DOHH2 (cell line): ENCODE results near the gene CAMK1G.
A peak's percentile ranks its signal among the peaks of the same experiment; 100 is the strongest.

Source experiments
- H3F3A ChIP-seq: fragments of 200-600 bp; sonication (generic), shearing (Covaris generic); 2 replicates; pipeline ENCODE4 v1.6.0; 2016; ENCODE audit warnings: antibody characterized with exemption, mild to moderate bottlenecking; ENCODE audit not compliant: control insufficient read depth, insufficient read depth
- H3K27ac ChIP-seq: fragments of 200-600 bp; sonication (generic); 2 replicates; pipeline ENCODE4 v1.5.1; 2014; ENCODE audit warnings: low read depth, mild to moderate bottlenecking, low read length, moderate library complexity
- H3K27me3 ChIP-seq: fragments of 200-600 bp; sonication (generic); 2 replicates; pipeline ENCODE4 v1.6.1; 2014; ENCODE audit warnings: mild to moderate bottlenecking, low read length, mixed read lengths; ENCODE audit not compliant: control insufficient read depth
- H3K36me3 ChIP-seq: fragments of 200-600 bp; sonication (generic); 2 replicates; pipeline ENCODE4 v1.6.1; 2014; ENCODE audit warnings: mild to moderate bottlenecking, low read length, moderate library complexity, mixed read lengths; ENCODE audit not compliant: control insufficient read depth
- H3K4me1 ChIP-seq: fragments of 200-600 bp; sonication (generic); 2 replicates; pipeline ENCODE4 v1.6.1; 2014; ENCODE audit warnings: mild to moderate bottlenecking, low read length, mixed read lengths; ENCODE audit not compliant: control insufficient read depth
- H3K4me2 ChIP-seq: fragments of 200-600 bp; sonication (generic); 2 replicates; pipeline ENCODE4 v1.6.0; 2014; ENCODE audit warnings: mild to moderate bottlenecking, low read length, moderate library complexity
- H3K4me3 ChIP-seq: fragments of 200-600 bp; sonication (generic); 2 replicates; pipeline ENCODE4 v1.5.1; 2014; ENCODE audit warnings: mild to moderate bottlenecking, low read length, mixed read lengths
- H3K79me2 ChIP-seq: fragments of 200-600 bp; sonication (generic); 2 replicates; pipeline ENCODE4 v1.6.1; 2014; ENCODE audit warnings: mild to moderate bottlenecking, low read length, mixed read lengths; ENCODE audit not compliant: control insufficient read depth
- H3K9me2 ChIP-seq: fragments of 200-600 bp; sonication (generic); replicated peaks from 2 replicates; pipeline ENCODE4 v1.6.1; 2014; ENCODE audit warnings: mild to moderate bottlenecking, low read length, mixed read lengths; ENCODE audit not compliant: control insufficient read depth
- H3K9me3 ChIP-seq: fragments of 200-600 bp; sonication (generic); 2 replicates; pipeline ENCODE4 v1.6.1; 2014; ENCODE audit warnings: antibody characterized with exemption, low read length, mixed read lengths; ENCODE audit not compliant: control insufficient read depth, insufficient read depth
- H4K20me1 ChIP-seq: fragments of 200-600 bp; sonication (generic); 2 replicates; pipeline ENCODE4 v1.6.0; 2014; ENCODE audit warnings: low read depth, mild to moderate bottlenecking, antibody characterized with exemption, low read length, moderate library complexity; ENCODE audit not compliant: control insufficient read depth, insufficient read depth
- EZH2phosphoT487 ChIP-seq: fragments of 200-600 bp; sonication (generic); IDR thresholded peaks from 2 replicates; pipeline ENCODE4 v1.6.1; 2017; ENCODE audit warnings: borderline replicate concordance, mild to moderate bottlenecking, antibody characterized with exemption, low read length, moderate library complexity, mixed read lengths
- TF ChIP-seq, protein P1 (sequence below): fragments of 200-600 bp; sonication (generic); IDR thresholded peaks from one replicate; pipeline ENCODE4 v1.5.1; 2014; ENCODE audit warnings: antibody characterized with exemption, mild to moderate bottlenecking, low read depth, low read length; ENCODE audit not compliant: poor library complexity, severe bottlenecking

Gene CAMK1G

DNA sequence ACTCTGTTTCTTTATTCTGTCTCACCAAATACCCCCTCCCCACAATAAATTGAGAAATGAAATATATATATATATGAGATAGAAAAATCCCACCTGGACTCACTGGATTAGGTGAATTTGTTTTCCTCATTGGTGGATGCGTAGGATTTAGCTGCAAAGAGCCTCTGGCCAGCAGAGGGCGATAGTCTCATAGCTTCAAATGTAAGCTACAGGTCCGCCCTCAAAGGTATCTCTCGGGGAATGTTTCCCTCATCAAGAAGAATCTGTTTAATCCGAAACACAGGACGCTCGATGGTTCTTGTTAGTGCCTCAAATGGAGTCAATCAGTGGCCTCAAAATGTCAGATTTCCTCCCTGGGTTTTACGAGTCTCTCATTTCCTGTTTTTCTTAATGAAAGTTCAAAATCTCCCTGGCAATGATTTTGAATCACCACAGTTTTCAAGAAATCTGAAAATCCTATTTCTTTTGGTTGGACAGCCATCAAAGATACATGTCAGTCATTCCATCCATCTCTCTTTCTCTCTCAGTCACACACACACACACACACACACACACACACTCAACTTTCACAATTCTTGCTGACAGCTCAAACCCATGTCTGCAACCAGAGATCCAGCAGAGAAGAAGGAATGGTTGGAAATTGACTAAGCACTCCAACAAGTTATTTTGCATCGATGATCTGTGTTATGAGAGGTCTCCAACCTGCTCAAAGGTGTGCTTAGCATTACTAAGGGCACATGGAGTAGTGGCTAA is 13.9 kb upstream of the CAMK1G start:
- Histone ChIP-seq H3K4me2 (no peak overlapping the region), H3K36me3 (no peaks in the 10 kb centered on the region), H4K20me1 (no peaks in the 10 kb centered on the region), H3K9me3 (no peaks in the 10 kb centered on the region), H3K4me1 (no peaks in the 10 kb centered on the region), H3F3A (no peaks in the 10 kb centered on the region), H3K79me2 (no peaks in the 10 kb centered on the region), H3K4me3 (no peak overlapping the region), H3K27ac (no peak overlapping the region), H3K27me3 (peaks cover 8% of the 10 kb centered on the region), H3K9me2 (no peaks in the 10 kb centered on the region)
- TF ChIP-seq EZH2phosphoT487, result no peak
- TF ChIP-seq, protein P1, sequence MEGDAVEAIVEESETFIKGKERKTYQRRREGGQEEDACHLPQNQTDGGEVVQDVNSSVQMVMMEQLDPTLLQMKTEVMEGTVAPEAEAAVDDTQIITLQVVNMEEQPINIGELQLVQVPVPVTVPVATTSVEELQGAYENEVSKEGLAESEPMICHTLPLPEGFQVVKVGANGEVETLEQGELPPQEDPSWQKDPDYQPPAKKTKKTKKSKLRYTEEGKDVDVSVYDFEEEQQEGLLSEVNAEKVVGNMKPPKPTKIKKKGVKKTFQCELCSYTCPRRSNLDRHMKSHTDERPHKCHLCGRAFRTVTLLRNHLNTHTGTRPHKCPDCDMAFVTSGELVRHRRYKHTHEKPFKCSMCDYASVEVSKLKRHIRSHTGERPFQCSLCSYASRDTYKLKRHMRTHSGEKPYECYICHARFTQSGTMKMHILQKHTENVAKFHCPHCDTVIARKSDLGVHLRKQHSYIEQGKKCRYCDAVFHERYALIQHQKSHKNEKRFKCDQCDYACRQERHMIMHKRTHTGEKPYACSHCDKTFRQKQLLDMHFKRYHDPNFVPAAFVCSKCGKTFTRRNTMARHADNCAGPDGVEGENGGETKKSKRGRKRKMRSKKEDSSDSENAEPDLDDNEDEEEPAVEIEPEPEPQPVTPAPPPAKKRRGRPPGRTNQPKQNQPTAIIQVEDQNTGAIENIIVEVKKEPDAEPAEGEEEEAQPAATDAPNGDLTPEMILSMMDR, result peak; percentile 68

DNA sequence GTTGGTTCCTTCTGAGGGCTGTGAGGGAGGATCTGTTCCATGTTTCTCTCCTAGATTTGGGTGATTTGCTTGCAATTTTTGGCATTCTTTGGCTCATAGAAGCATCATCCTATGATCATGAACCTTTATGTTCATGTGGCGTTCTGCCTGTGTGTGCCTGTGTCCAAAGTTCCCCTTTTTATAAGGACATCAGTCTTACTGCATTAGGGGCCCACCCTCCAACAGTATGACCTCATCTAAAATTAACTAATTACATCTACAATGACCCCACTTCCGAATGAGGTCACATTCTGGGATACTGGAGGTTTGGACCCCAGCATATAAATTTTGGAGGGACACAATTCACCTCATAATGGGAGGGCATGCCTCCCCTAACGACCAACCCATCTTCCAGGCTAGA is 12.8 kb upstream of the CAMK1G start:
- Histone ChIP-seq H3K9me3 (no peaks in the 10 kb centered on the region), H3K4me1 (no peaks in the 10 kb centered on the region), H3K27me3 (peaks cover 8% of the 10 kb centered on the region), H3K36me3 (no peaks in the 10 kb centered on the region), H3K9me2 (no peaks in the 10 kb centered on the region), H3K79me2 (no peaks in the 10 kb centered on the region), H3K27ac (no peak overlapping the region), H3K4me2 (no peak overlapping the region), H4K20me1 (no peaks in the 10 kb centered on the region), H3K4me3 (no peak overlapping the region), H3F3A (no peaks in the 10 kb centered on the region)
- TF ChIP-seq, protein P1, result no peak
- no peak for TF ChIP-seq EZH2phosphoT487

- no peak for TF ChIP-seq EZH2phosphoT487
- TF ChIP-seq, protein P1, result peak; percentile 88
Measured at GRCh38 chr1:209576392-209577197, 6.9 kb upstream of the CAMK1G start.

More at GRCh38 chr1:209576392-209577197, 6.9 kb upstream of the CAMK1G start:
- H3K4me1 ChIP-seq, result no peaks in the 10 kb centered on the region
- no peaks in the 10 kb centered on the region for H3K36me3 ChIP-seq
- H3F3A ChIP-seq, result no peaks in the 10 kb centered on the region
- no peaks in the 10 kb centered on the region for H3K9me2 ChIP-seq
- no peaks in the 10 kb centered on the region; the same call in none of the 2 replicates for H3K27me3 ChIP-seq
- H3K4me2 ChIP-seq, result no peak overlapping the region
- H3K79me2 ChIP-seq, result no peaks in the 10 kb centered on the region
- no peaks in the 10 kb centered on the region for H4K20me1 ChIP-seq
- H3K4me3 ChIP-seq, result no peak overlapping the region
- H3K27ac ChIP-seq, result no peak overlapping the region
- H3K9me3 ChIP-seq, result no peaks in the 10 kb centered on the region
